H1 (cell line): ENCODE results near the gene NGFR. TPM values are rescaled to one million over a fixed set of nuclear protein-coding genes. Genes with fewer than 3 reads are reported as not detected.

Experiments
- CTCF ChIA-PET: fragments of 300-600 bp; sonication (Branson Sonifier 250); formaldehyde crosslinking; loops from one replicate; lab custom pipeline; 2021; ENCODE audit not compliant: partially characterized antibody; lab: Charles Lee
- POLR2A ChIA-PET: fragments of 300-600 bp; sonication (Branson Sonifier 250); formaldehyde crosslinking; loops from one replicate; lab custom pipeline; 2021; ENCODE audit warnings: inconsistent platforms; ENCODE audit not compliant: partially characterized antibody; lab: Charles Lee
- DNase-seq, 2 experiments: peaks; one replicate each; pipeline versions ENCODE4 v3.0.0 to v3.0.0-alpha.2; 2010 to 2022; ENCODE audit warnings: low spot score in 2 of 2, low read depth in 1 of 2, mixed read lengths in 1 of 2
- FAIRE-seq: peaks from 2 replicates; lab custom pipeline; 2011; peaks lifted over from hg19 to GRCh38; lab: Jason Lieb, UNC
- H2AFZ ChIP-seq: 2 replicates; pipeline ENCODE4 v1.8.1; 2012; ENCODE audit warnings: low read length, inconsistent platforms
- H2AK5ac ChIP-seq: 2 replicates; pipeline ENCODE4 v1.6.1; 2013; ENCODE audit warnings: low read depth, low read length
- H2BK120ac ChIP-seq: replicated peaks from 2 replicates; pipeline ENCODE3; 2013; ENCODE audit warnings: low read depth, low read length, inconsistent platforms
- H2BK12ac ChIP-seq: 2 replicates; pipeline ENCODE4 v1.6.1; 2013; ENCODE audit warnings: low read depth, low read length
- H2BK15ac ChIP-seq: 2 replicates; pipeline ENCODE4 v1.6.1; 2013; ENCODE audit warnings: low read length
- H2BK20ac ChIP-seq: 2 replicates; pipeline ENCODE4 v1.6.1; 2013; ENCODE audit warnings: low read length
- H2BK5ac ChIP-seq: 2 replicates; pipeline ENCODE4 v1.6.1; 2013; ENCODE audit warnings: low read depth, low read length
- H3K14ac ChIP-seq: 2 replicates; pipeline ENCODE4 v1.6.1; 2013; ENCODE audit warnings: inconsistent platforms; ENCODE audit not compliant: insufficient read length
- H3K18ac ChIP-seq: 2 replicates; pipeline ENCODE4 v1.6.1; 2013; ENCODE audit warnings: low read length; ENCODE audit errors: extremely low read depth
- H3K23ac ChIP-seq: 2 replicates; pipeline ENCODE4 v1.6.1; 2013; ENCODE audit warnings: inconsistent platforms; ENCODE audit not compliant: insufficient read length
- H3K23me2 ChIP-seq: 2 replicates; pipeline ENCODE4 v1.6.1; 2013; ENCODE audit warnings: low read depth, low read length
- H3K27ac ChIP-seq: 2 replicates; pipeline ENCODE4 v1.6.1; 2011; ENCODE audit warnings: low read depth, low read length, inconsistent platforms
- H3K27me3 ChIP-seq, 4 experiments: replicated peaks in 1 of 4; 1 replicate in 1 of 4; 2 replicates in 3 of 4; pipeline versions ENCODE4 v1.6.1 to v1.8.1; 2011 to 2013; ENCODE audit warnings: low read length in 3 of 4, mild to moderate bottlenecking in 3 of 4, inconsistent platforms in 2 of 4, mixed read lengths in 2 of 4, moderate library complexity in 1 of 4; ENCODE audit not compliant: control insufficient read depth in 3 of 4, insufficient read depth in 3 of 4; ENCODE audit errors: extremely low read depth in 1 of 4
- H3K36me3 ChIP-seq, 4 experiments: 2 replicates each; pipeline versions ENCODE4 v1.6.1 to v1.8.1; 2011 to 2013; ENCODE audit warnings: mild to moderate bottlenecking in 4 of 4, low read length in 3 of 4, moderate library complexity in 2 of 4, control low read depth in 1 of 4, inconsistent platforms in 1 of 4; ENCODE audit not compliant: insufficient read depth in 4 of 4, control insufficient read depth in 2 of 4
- H3K4ac ChIP-seq: replicated peaks from 2 replicates; pipeline ENCODE3; 2013; ENCODE audit warnings: low read length, low read depth, mixed read lengths, inconsistent platforms; ENCODE audit not compliant: insufficient read length
- H3K4me1 ChIP-seq, 4 experiments: replicated peaks in 1 of 4; 1 replicate in 1 of 4; 2 replicates in 3 of 4; pipeline versions ENCODE4 v1.6.1 to v1.8.1; 2011 to 2013; ENCODE audit warnings: low read length in 3 of 4, inconsistent platforms in 2 of 4, mixed read lengths in 1 of 4; ENCODE audit not compliant: insufficient read depth in 4 of 4, control insufficient read depth in 3 of 4
- H3K4me2 ChIP-seq, 2 experiments: 2 replicates each; pipeline versions ENCODE4 v1.6.1 to v1.8.1; 2011 to 2013; ENCODE audit warnings: low read depth in 2 of 2, low read length in 2 of 2, control low read depth in 1 of 2, inconsistent platforms in 1 of 2, mild to moderate bottlenecking in 1 of 2; ENCODE audit not compliant: insufficient read depth in 1 of 2
- H3K4me3 ChIP-seq, 4 experiments: fragments of 200-600, 300-600 bp in 1 of 4; sonication (generic), shearing (Covaris generic), sonication (Bioruptor Twin) in 1 of 4; 2 replicates each; pipeline versions ENCODE4 v1.5.1 to v1.8.1; 2011 to 2016; ENCODE audit warnings: low read length in 4 of 4, low read depth in 3 of 4, control low read depth in 2 of 4, inconsistent platforms in 2 of 4, mild to moderate bottlenecking in 2 of 4, mixed read lengths in 1 of 4, moderate library complexity in 1 of 4; ENCODE audit not compliant: insufficient read depth in 2 of 4; ENCODE audit errors: extremely low read depth in 1 of 4
- H3K56ac ChIP-seq: replicated peaks from 2 replicates; pipeline ENCODE3; 2013; ENCODE audit warnings: low read depth, mild to moderate bottlenecking, mixed read lengths, low read length, inconsistent platforms; ENCODE audit not compliant: insufficient read length
- H3K79me1 ChIP-seq: 2 replicates; pipeline ENCODE4 v1.6.1; 2013; ENCODE audit warnings: low read depth, low read length, control low read depth
- H3K79me2 ChIP-seq, 2 experiments: 2 replicates each; pipeline versions ENCODE4 v1.6.1 to v1.8.1; 2012 to 2013; ENCODE audit warnings: low read length in 2 of 2, mild to moderate bottlenecking in 2 of 2, inconsistent platforms in 1 of 2; ENCODE audit not compliant: insufficient read depth in 2 of 2, control insufficient read depth in 1 of 2
- H3K9ac ChIP-seq, 4 experiments: replicated peaks in 1 of 4; 1 replicate in 1 of 4; 2 replicates in 3 of 4; pipeline versions ENCODE4 v1.6.1 to v1.8.1; 2011 to 2013; ENCODE audit warnings: low read depth in 3 of 4, low read length in 3 of 4, control low read depth in 2 of 4, mild to moderate bottlenecking in 2 of 4, moderate library complexity in 2 of 4, inconsistent platforms in 1 of 4; ENCODE audit errors: extremely low read depth in 1 of 4
- H3K9me3 ChIP-seq, 2 experiments: 2 replicates each; pipeline versions ENCODE4 v1.6.1 to v1.8.1; 2012 to 2013; ENCODE audit warnings: mild to moderate bottlenecking in 2 of 2, moderate library complexity in 2 of 2, control low read depth in 1 of 2, inconsistent platforms in 1 of 2, low read depth in 1 of 2, low read length in 1 of 2, mixed read lengths in 1 of 2; ENCODE audit not compliant: insufficient read depth in 2 of 2
- H4K20me1 ChIP-seq, 2 experiments: replicated peaks in 1 of 2; 2 replicates each; pipeline versions ENCODE3 to v1.8.1; 2011 to 2013; ENCODE audit warnings: inconsistent platforms in 2 of 2, low read length in 2 of 2, mild to moderate bottlenecking in 1 of 2; ENCODE audit not compliant: insufficient read depth in 2 of 2, control insufficient read depth in 1 of 2
- H4K5ac ChIP-seq: 2 replicates; pipeline ENCODE4 v1.6.1; 2013; ENCODE audit warnings: low read length, low read depth, mixed read lengths, inconsistent platforms; ENCODE audit not compliant: insufficient read length
- H4K8ac ChIP-seq: 2 replicates; pipeline ENCODE4 v1.8.0; 2013; ENCODE audit warnings: mild to moderate bottlenecking, moderate library complexity, low read length, inconsistent platforms; ENCODE audit not compliant: insufficient read depth; ENCODE audit errors: extremely low read depth
- H4K91ac ChIP-seq: replicated peaks from 2 replicates; pipeline ENCODE3; 2013; ENCODE audit warnings: low read length, mixed read lengths, inconsistent platforms; ENCODE audit not compliant: insufficient read length
- ATF3 ChIP-seq: IDR thresholded peaks from 2 replicates; pipeline ENCODE4 v1.6.1; 2011; ENCODE audit warnings: low read depth, mild to moderate bottlenecking, low read length; ENCODE audit not compliant: insufficient read depth
- CEBPB ChIP-seq: IDR thresholded peaks from 2 replicates; pipeline ENCODE4 v1.6.1; 2012; ENCODE audit warnings: low read depth, low read length
- RAD21 ChIP-seq, 2 experiments: IDR thresholded peaks in 1 of 2; conservative IDR thresholded peaks in 1 of 2; 2 replicates each; pipeline ENCODE4 v1.6.1; 2011; ENCODE audit warnings: low read depth in 2 of 2, low read length in 2 of 2, improper control_type of control experiment in 1 of 2, inconsistent platforms in 1 of 2, mild to moderate bottlenecking in 1 of 2, moderate library complexity in 1 of 2
- SP1 ChIP-seq: IDR thresholded peaks from 2 replicates; pipeline ENCODE4 v1.6.1; 2011; ENCODE audit warnings: low read depth, low read length
- TAF7 ChIP-seq: optimal IDR thresholded peaks from 2 replicates; pipeline ENCODE3; 2011; ENCODE audit warnings: low read depth, mild to moderate bottlenecking, inconsistent platforms, low read length, moderate library complexity, borderline replicate concordance
- WGBS, 2 experiments: shearing (Covaris generic) in 1 of 2; methylation state at CpG; one replicate each; pipeline versions ENCODE4 v1.1.6 to v1.1.7; 2013 to 2015; ENCODE audit warnings: low lambda C conversion rate in 2 of 2, mixed read lengths in 2 of 2, inconsistent platforms in 1 of 2, low coverage in 1 of 2, missing lambda C conversion rate in 1 of 2; ENCODE audit not compliant: insufficient replicate concordance in 2 of 2, insufficient coverage in 1 of 2, insufficient read length in 1 of 2; ENCODE audit errors: extremely low coverage in 1 of 2, missing lambda C conversion rate in 1 of 2; 5-methylcytosine and 5-hydroxymethylcytosine counted together
- polyA plus RNA-seq, 7 experiments: library from polyadenylated mRNA; depleted of rRNA in 3 of 7; stranded (reverse) in 5 of 7; unstranded in 2 of 7; fragments of >200 nt in 5 of 7; fragments of 200-250 nt in 2 of 7; gene quantifications; 1 replicate in 5 of 7; 2 replicates in 1 of 7; 4 replicates in 1 of 7; pipeline versions ENCODE4 v1.2.1 to v1.2.3, GENCODE V29; 2011 to 2013; ENCODE audit warnings: missing spikeins in 2 of 7, mixed read lengths in 2 of 7
- total RNA-seq: library from RNA; stranded (reverse); fragmentation: NEBNext Ultra II Directional; extraction: Animal tissue kit (Norgen Biotek cat#: 25700); gene quantifications from 2 replicates; pipeline ENCODE4 v1.2.1, GENCODE V29; 2021

Gene NGFR
- total and polyA plus RNA-seq, 2 of the 8 experiments (the other 6 are each of a cell fraction or from before 2014, with no cell fraction given): 8.1 to 10.3 TPM

- WGBS, 2 experiments: 81% methylated on average over 4 of the region's 5 CpGs; no CpG with 5 or more reads in 1 of the 2 experiments
- DNase-seq (no peak), FAIRE-seq (no peak)
- H3K27ac ChIP-seq: no peak overlapping the region
- no peak overlapping the region for H3K18ac ChIP-seq
- no peak overlapping the region for H3K9ac ChIP-seq
- CTCF ChIA-PET: interaction anchor here (0.9 to 15.4 kb wide), 6 partner anchors 12 to 103 kb away, joined by 3 to 210 read pairs (median 96); partner anchors contain the start of gene NGFR
- H3K79me2 ChIP-seq: no peaks in the 10 kb centered on the region
- H3K23ac ChIP-seq: no peak overlapping the region
- no peak overlapping the region for H2AFZ ChIP-seq
- H4K5ac ChIP-seq: no peak overlapping the region
- no peak overlapping the region for H3K56ac ChIP-seq
- H2AK5ac ChIP-seq: no peak overlapping the region
- H2BK20ac ChIP-seq: no peak overlapping the region
- peaks cover 2% of the 10 kb centered on the region; the same call in 1 of the 2 replicates for H3K23me2 ChIP-seq
- no peaks in the 10 kb centered on the region for H4K20me1 ChIP-seq
- peaks cover 0 to 2% (median 0%) of the 10 kb centered on the region in 4 experiments; a peak in 1 of 7 replicates for H3K27me3 ChIP-seq
- H3K79me1 ChIP-seq: no peaks in the 10 kb centered on the region
- no peak overlapping the region for H3K4me2 ChIP-seq
- no peak overlapping the region for H2BK5ac ChIP-seq
- no peak overlapping the region for H3K14ac ChIP-seq
- no peak overlapping the region for H3K4ac ChIP-seq
- H4K8ac ChIP-seq: no peak overlapping the region
- no peak overlapping the region for H3K4me3 ChIP-seq
- no peak overlapping the region for H2BK120ac ChIP-seq
- H2BK12ac ChIP-seq: no peak overlapping the region
- no peaks in the 10 kb centered on the region for H3K9me3 ChIP-seq
- peak overlapping the region; percentile 78; the same call in 1 of the 2 replicates for H2BK15ac ChIP-seq
- no peak for TF ChIP-seq TAF7
- no peak for TF ChIP-seq CEBPB
- TF ChIP-seq SP1: no peak
- no peak for TF ChIP-seq ATF3
- no peak for TF ChIP-seq RAD21 (IDR thresholded peaks at IDR 0.05 in 1 of 2, conservative IDR thresholded peaks at IDR 0.05 in 1 of 2; ENCODE audit: low read depth in 2 of 2, low read length in 2 of 2)
- H3K4me1 ChIP-seq: peaks cover 15 to 60% (median 41%) of the 10 kb centered on the region in 4 experiments
- H4K91ac ChIP-seq: no peak overlapping the region
- H3K36me3 ChIP-seq: no peaks in the 10 kb centered on the region; a peak in 1 of 8 replicates
- POLR2A ChIA-PET: interaction anchor here (1.3 kb wide), 1 partner anchor 35 kb away, joined by 3 read pairs; no protein-coding TSS in a partner anchor
Measured at GRCh38 chr17:49510720-49511110, 15.6 kb downstream of the NGFR start.
